K562 (cell line): Measurements from ENCODE around the gene LST1. TPM values are rescaled to one million over a fixed set of nuclear protein-coding genes. Genes with fewer than 3 reads are reported as not detected.
A peak's percentile ranks its signal among the peaks of the same experiment; 100 is the strongest.

ENCODE experiments used
- ATAC-seq: fragments of 200-7000 bp; cut with Tn5 transposase; 3 replicates; pipeline ENCODE4 v1.9.1; 2020; ENCODE audit warnings: moderate library complexity
- BruUV-seq: library from RNA; stranded (reverse); fragments of 400-500 nt; replicated peaks from 2 replicates; lab custom pipeline; 2021; lab: Mats Ljungman, UMichigan
- CTCF ChIA-PET: fragments of 300-600 bp; formaldehyde crosslinking; extraction: SDS; loops from one replicate; lab custom pipeline; 2021; ENCODE audit warnings: low intra/inter-chr PET ratio; lab: Yijun Ruan, JAX
- POLR2A ChIA-PET: fragments of 300-600, 350-650 bp; sonication (Branson Sonifier 250); formaldehyde crosslinking; extraction: SDS; loops from one replicate; lab custom pipeline; 2021; ENCODE audit warnings: antibody characterized with exemption, inconsistent platforms; lab: Yijun Ruan, JAX
- DNase-seq, 4 experiments: peaks; one replicate each; pipeline versions ENCODE4 v3.0.0 to v3.0.0-alpha.2; 2011 to 2018; ENCODE audit warnings: low spot score in 3 of 4, mixed read lengths in 3 of 4; ENCODE audit errors: extremely low read depth in 1 of 4
- FAIRE-seq: peaks from 2 replicates; lab custom pipeline; 2011; peaks lifted over from hg19 to GRCh38; lab: Jason Lieb, UNC
- H2AFZ ChIP-seq: 2 replicates; pipeline ENCODE4 v1.6.0; 2011; ENCODE audit warnings: low read depth, low read length, control low read depth, inconsistent platforms
- H3K27ac ChIP-seq: fragments of 200-600 bp; 3 replicates; pipeline ENCODE4 v1.8.0; 2011; ENCODE audit warnings: low read depth, mild to moderate bottlenecking, control low read depth, inconsistent platforms, low read length, moderate library complexity, mixed read lengths; ENCODE audit errors: extremely low read depth
- H3K27me3 ChIP-seq, 2 experiments: fragments of 300-600 bp in 1 of 2; 2 replicates in 1 of 2; 3 replicates in 1 of 2; pipeline versions ENCODE4 v1.6.0 to v1.8.0; 2011; ENCODE audit warnings: inconsistent platforms in 2 of 2, low read length in 2 of 2, mild to moderate bottlenecking in 1 of 2, mixed read lengths in 1 of 2, moderate library complexity in 1 of 2; ENCODE audit not compliant: control insufficient read depth in 2 of 2, insufficient read depth in 2 of 2
- H3K36me3 ChIP-seq: fragments of 300-600 bp; 3 replicates; pipeline ENCODE4 v1.8.0; 2011; ENCODE audit warnings: mild to moderate bottlenecking, low read length, inconsistent platforms; ENCODE audit not compliant: control insufficient read depth, insufficient read depth
- H3K4me1 ChIP-seq, 2 experiments: fragments of 200-600 bp in 1 of 2; replicated peaks in 1 of 2; 2 replicates in 1 of 2; 3 replicates in 1 of 2; pipeline versions ENCODE4 v1.5.1 to v1.8.0; 2011; ENCODE audit warnings: inconsistent platforms in 2 of 2, low read length in 2 of 2, mild to moderate bottlenecking in 1 of 2, mixed read lengths in 1 of 2, moderate library complexity in 1 of 2; ENCODE audit not compliant: control insufficient read depth in 2 of 2, insufficient read depth in 2 of 2
- H3K4me2 ChIP-seq: 2 replicates; pipeline ENCODE4 v1.6.1; 2011; ENCODE audit warnings: low read length, control low read depth, inconsistent platforms, mixed read lengths; ENCODE audit not compliant: insufficient read depth
- H3K4me3 ChIP-seq: fragments of 200-600 bp; sonication (generic), shearing (Covaris generic); 2 replicates; pipeline ENCODE4 v1.5.1; 2016; ENCODE audit warnings: control low read depth, inconsistent platforms
- H3K79me2 ChIP-seq: fragments of 200-600 bp; 3 replicates; pipeline ENCODE4 v1.8.0; 2011; ENCODE audit warnings: low read length, inconsistent platforms; ENCODE audit not compliant: control insufficient read depth, insufficient read depth
- H3K9ac ChIP-seq, 2 experiments: 2 replicates each; pipeline versions ENCODE4 v1.6.0 to v1.6.1; 2011; ENCODE audit warnings: low read depth in 2 of 2, low read length in 2 of 2, control low read depth in 1 of 2, inconsistent platforms in 1 of 2, mild to moderate bottlenecking in 1 of 2, mixed read lengths in 1 of 2; ENCODE audit not compliant: insufficient read depth in 1 of 2
- H3K9me1 ChIP-seq: one replicate; pipeline ENCODE4 v1.6.0; 2011; ENCODE audit warnings: inconsistent platforms, mild to moderate bottlenecking, low read length, moderate library complexity; ENCODE audit not compliant: control insufficient read depth, insufficient read depth
- H3K9me3 ChIP-seq: replicated peaks from 2 replicates; pipeline ENCODE4 v1.5.1; 2011; ENCODE audit warnings: low read depth, low read length, inconsistent platforms; ENCODE audit not compliant: control insufficient read depth, insufficient read depth
- H4K20me1 ChIP-seq: replicated peaks from 2 replicates; pipeline ENCODE4 v1.6.1; 2011; ENCODE audit warnings: low read length, inconsistent platforms, mixed read lengths; ENCODE audit not compliant: control insufficient read depth, insufficient read depth
- CEBPB ChIP-seq: fragments of 450-650 bp; IDR thresholded peaks from 2 replicates; pipeline ENCODE4 v1.6.1; 2016; ENCODE audit warnings: missing genetic modification characterization, missing compliant biosample characterization
- CEBPG ChIP-seq, 3 experiments: fragments of 200-800 bp in 1 of 3; sonication (Bioruptor generic) in 1 of 3; sonication (generic) in 1 of 3; formaldehyde crosslinking in 1 of 3; IDR thresholded peaks in 2 of 3; conservative IDR thresholded peaks in 1 of 3; 2 replicates each; pipeline versions ENCODE4 v1.6.1 to v1.8.0; 2016 to 2022; ENCODE audit warnings: missing compliant biosample characterization in 2 of 3, missing genetic modification characterization in 2 of 3, mild to moderate bottlenecking in 1 of 3, missing genetic modification reagents in 1 of 3
- FIP1L1 ChIP-seq: fragments of 200-400 bp; formaldehyde crosslinking; IDR thresholded peaks from 2 replicates; pipeline ENCODE4 v1.6.1; 2018; ENCODE audit warnings: mild to moderate bottlenecking, low read depth, low read length; ENCODE audit not compliant: poor library complexity, severe bottlenecking
- GTF2E2 ChIP-seq: fragments of 200-800 bp; sonication (Bioruptor generic); IDR thresholded peaks from 2 replicates; pipeline ENCODE4 v1.6.1; 2016; ENCODE audit warnings: missing genetic modification characterization, missing compliant biosample characterization
- JUND ChIP-seq, 2 experiments: IDR thresholded peaks; 2 replicates in 1 of 2; 3 replicates in 1 of 2; pipeline ENCODE4 v1.6.1; 2011; ENCODE audit warnings: borderline replicate concordance in 2 of 2, low read depth in 2 of 2, low read length in 2 of 2, improper control_type of control experiment in 1 of 2, missing biosample characterization in 1 of 2, missing genetic modification characterization in 1 of 2, missing genetic modification reagents in 1 of 2
- MTA2 ChIP-seq: fragments of 450-650 bp; IDR thresholded peaks from 2 replicates; pipeline ENCODE4 v1.6.1; 2016; ENCODE audit warnings: low read depth
- ZNF124 ChIP-seq: sonication (generic); formaldehyde crosslinking; IDR thresholded peaks from 2 replicates; pipeline ENCODE4 v1.8.1; 2022; ENCODE audit warnings: missing genetic modification reagents
- ZNF217 ChIP-seq: sonication (generic); formaldehyde crosslinking; IDR thresholded peaks from 2 replicates; pipeline ENCODE4 v1.8.0; 2022; ENCODE audit warnings: mild to moderate bottlenecking, missing genetic modification reagents
- ZNF316 ChIP-seq: fragments of 450-650 bp; IDR thresholded peaks from 2 replicates; pipeline ENCODE4 v1.6.1; 2016
- ZNF830 ChIP-seq: fragments of 250-450 bp; sonication (Bioruptor Pico); IDR thresholded peaks from 2 replicates; pipeline ENCODE4 v1.5.0; 2021; ENCODE audit warnings: mild to moderate bottlenecking
- WGBS: fragments of 100-300 bp; shearing (Covaris generic); methylation state at CpG from one replicate; pipeline ENCODE4 v1.1.6; 2016; ENCODE audit warnings: low coverage, mixed read lengths; ENCODE audit not compliant: insufficient coverage; ENCODE audit errors: missing lambda C conversion rate; 5-methylcytosine and 5-hydroxymethylcytosine counted together
- in situ Hi-C: fragments of 300-500 bp; cut with MboI; formaldehyde crosslinking; loops from 4 replicates; pipeline ENCODE4 v1.15.0; 2018; ENCODE audit warnings: inconsistent platforms, mixed read lengths
- intact Hi-C: fragments of 100-400 bp; cut with micrococcal nuclease; formaldehyde crosslinking; loops from 2 replicates; pipeline ENCODE4 v1.14.2; 2022
- polyA plus RNA-seq, 8 experiments: library from polyadenylated mRNA; depleted of rRNA in 4 of 8; stranded (reverse) in 5 of 8; unstranded in 3 of 8; fragments of >200 nt; fragmentation: Nextera tagmentation in 2 of 8; fragmentation: Illumina TruSeq in 1 of 8; extraction: Ambion mirVana in 2 of 8; extraction: Trizol in 1 of 8; gene quantifications; 2 replicates each; pipeline versions ENCODE4 v1.2.1 to v1.2.3, GENCODE V29; 2011 to 2014; ENCODE audit warnings: inconsistent platforms in 1 of 8, missing spikeins in 1 of 8
- total RNA-seq, 7 experiments: library from RNA; depleted of rRNA in 6 of 7; stranded (reverse); fragments of >200 nt in 6 of 7; fragmentation: Illumina TruSeq in 2 of 7; extraction: Trizol in 2 of 7; gene quantifications; 2 replicates each; pipeline versions ENCODE4 v1.2.1 to v1.2.3, GENCODE V29; 2011 to 2021; ENCODE audit warnings: low replicate concordance in 1 of 7
- TF ChIP-seq, protein P1 (sequence below), 2 experiments: fragments of 450-650 bp; conservative IDR thresholded peaks; 2 replicates each; pipeline ENCODE4 v1.6.1; 2017; ENCODE audit warnings: mild to moderate bottlenecking in 2 of 2, moderate library complexity in 2 of 2
- TF ChIP-seq, protein P2 (sequence below): IDR thresholded peaks from 2 replicates; pipeline ENCODE4 v1.6.1; 2016; ENCODE audit warnings: missing genetic modification characterization, missing compliant biosample characterization

Gene LST1
- total and polyA plus RNA-seq, 9 of the 15 experiments (the other 6 are each of a cell fraction or from before 2014, with no cell fraction given): 0.82 to 7.8 (median 1.7) TPM

DNA sequence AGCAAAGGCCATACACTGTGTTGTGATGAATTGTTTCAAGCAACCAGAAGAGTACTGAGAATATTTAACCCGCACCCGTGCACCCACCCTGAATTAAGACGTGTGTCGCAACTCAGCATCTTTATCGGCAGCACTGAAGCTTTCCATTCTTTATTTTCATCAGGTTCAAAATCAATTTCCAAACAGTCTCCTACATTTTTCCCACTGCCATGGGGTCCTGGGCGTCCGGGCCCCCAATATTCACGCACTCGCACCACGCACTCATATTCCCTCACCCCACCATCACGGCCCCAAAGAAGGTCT, 5.7 kb upstream of the LST1 start:
- intact Hi-C loops: loop anchor here (1.0 to 10.0 kb wide), 3 partner anchors 18 to 386 kb away; partner anchors contain the start of genes ATP6V1G2 and NFKBIL1
- ATAC-seq: no peak

DNA sequence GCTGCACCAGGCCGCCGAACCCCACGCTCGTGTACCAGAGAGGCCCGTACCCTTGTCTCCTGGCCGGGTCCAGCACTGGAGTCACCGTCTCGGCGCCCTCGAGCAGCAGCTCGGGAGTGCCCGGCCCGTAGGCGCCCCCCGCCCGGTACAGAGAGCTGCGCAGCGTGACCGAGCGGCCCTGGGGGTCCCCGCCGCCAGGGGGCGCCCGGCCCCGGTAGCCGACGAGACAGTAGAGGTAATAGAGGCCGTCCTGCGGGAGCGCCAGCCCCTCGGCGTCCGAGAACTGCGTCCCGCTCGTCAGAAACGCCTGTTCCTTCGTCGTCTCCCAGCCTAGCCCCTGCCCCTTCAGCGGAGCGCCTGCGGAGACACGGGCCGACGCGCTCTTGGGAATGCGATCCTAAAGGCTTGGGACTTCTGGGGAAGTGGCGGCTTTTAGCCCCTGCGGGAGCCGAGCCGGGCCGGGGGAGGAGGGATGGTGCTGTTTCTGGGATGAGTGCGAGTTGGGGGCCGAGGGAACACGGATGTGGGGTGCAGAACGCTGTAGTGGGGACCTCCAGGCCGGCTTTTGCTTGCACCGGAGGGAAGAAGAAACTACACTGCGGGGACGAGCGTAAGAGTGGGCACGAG, 5.2 kb upstream of the LST1 start:
- peak overlapping the region; percentile 45; the same call in 1 of the 3 replicates for H3K27ac ChIP-seq
- no peaks in the 10 kb centered on the region for H3K27me3 ChIP-seq
- H3K9me3 ChIP-seq: no peaks in the 10 kb centered on the region
- DNase-seq (peak; percentile 93 to 98 (median 97)), ATAC-seq (peak; percentile 98), FAIRE-seq (peak; percentile 76)
- BruUV-seq: no TSS peak
- CTCF ChIA-PET: interaction anchor here (0.7 to 1.3 kb wide), 4 partner anchors 16 to 34 kb away, joined by 3 to 7 read pairs (median 4); partner anchors contain the start of gene NFKBIL1
- POLR2A ChIA-PET: interaction anchor here (0.6 to 3.3 kb wide), 13 partner anchors 10 to 258 kb away, joined by 3 to 20 read pairs (median 5); partner anchors contain the start of genes DDX39B and MICB
- H4K20me1 ChIP-seq: no peaks in the 10 kb centered on the region
- H3K79me2 ChIP-seq: no peaks in the 10 kb centered on the region
- H3K36me3 ChIP-seq: no peaks in the 10 kb centered on the region
- H3K4me3 ChIP-seq: peak overlapping the region; percentile 62
- peak overlapping the region; percentile 97 for H2AFZ ChIP-seq
- H3K4me1 ChIP-seq: peaks cover 3 to 24% of the 10 kb centered on the region in 2 experiments; a peak in 4 of 5 replicates
- in situ Hi-C loops (no loop called here), intact Hi-C loops (loop anchor here (1.0 to 10.0 kb wide), 3 partner anchors 17 to 386 kb away; partner anchors contain the start of genes ATP6V1G2 and NFKBIL1)
- peak overlapping the region; percentile 91 for H3K4me2 ChIP-seq
- no peaks in the 10 kb centered on the region for H3K9me1 ChIP-seq
- WGBS: 4% methylated on average over 59 of the region's 62 CpGs
- peak overlapping the region; percentile 75 to 97 for H3K9ac ChIP-seq
- no peak for TF ChIP-seq ZNF124
- TF ChIP-seq, protein P1, sequence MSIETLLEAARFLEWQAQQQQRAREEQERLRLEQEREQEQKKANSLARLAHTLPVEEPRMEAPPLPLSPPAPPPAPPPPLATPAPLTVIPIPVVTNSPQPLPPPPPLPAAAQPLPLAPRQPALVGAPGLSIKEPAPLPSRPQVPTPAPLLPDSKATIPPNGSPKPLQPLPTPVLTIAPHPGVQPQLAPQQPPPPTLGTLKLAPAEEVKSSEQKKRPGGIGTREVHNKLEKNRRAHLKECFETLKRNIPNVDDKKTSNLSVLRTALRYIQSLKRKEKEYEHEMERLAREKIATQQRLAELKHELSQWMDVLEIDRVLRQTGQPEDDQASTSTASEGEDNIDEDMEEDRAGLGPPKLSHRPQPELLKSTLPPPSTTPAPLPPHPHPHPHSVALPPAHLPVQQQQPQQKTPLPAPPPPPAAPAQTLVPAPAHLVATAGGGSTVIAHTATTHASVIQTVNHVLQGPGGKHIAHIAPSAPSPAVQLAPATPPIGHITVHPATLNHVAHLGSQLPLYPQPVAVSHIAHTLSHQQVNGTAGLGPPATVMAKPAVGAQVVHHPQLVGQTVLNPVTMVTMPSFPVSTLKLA (conservative IDR thresholded peaks at IDR 0.05): peak in 1 of 2 experiments; percentile 72; a peak in 3 of 4 replicates
- peak; percentile 77 for TF ChIP-seq JUND (IDR thresholded peaks at IDR 0.05; ENCODE audit: borderline replicate concordance, low read depth, low read length)
- no peak for TF ChIP-seq JUND (tag; IDR thresholded peaks at IDR 0.05; ENCODE audit: borderline replicate concordance, low read depth, low read length)
- TF ChIP-seq, protein P2, sequence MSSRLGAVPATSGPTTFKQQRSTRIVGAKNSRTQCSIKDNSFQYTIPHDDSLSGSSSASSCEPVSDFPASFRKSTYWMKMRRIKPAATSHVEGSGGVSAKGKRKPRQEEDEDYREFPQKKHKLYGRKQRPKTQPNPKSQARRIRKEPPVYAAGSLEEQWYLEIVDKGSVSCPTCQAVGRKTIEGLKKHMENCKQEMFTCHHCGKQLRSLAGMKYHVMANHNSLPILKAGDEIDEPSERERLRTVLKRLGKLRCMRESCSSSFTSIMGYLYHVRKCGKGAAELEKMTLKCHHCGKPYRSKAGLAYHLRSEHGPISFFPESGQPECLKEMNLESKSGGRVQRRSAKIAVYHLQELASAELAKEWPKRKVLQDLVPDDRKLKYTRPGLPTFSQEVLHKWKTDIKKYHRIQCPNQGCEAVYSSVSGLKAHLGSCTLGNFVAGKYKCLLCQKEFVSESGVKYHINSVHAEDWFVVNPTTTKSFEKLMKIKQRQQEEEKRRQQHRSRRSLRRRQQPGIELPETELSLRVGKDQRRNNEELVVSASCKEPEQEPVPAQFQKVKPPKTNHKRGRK (tag): no peak
- no peak for TF ChIP-seq ZNF217 (CRISPR knock-in tag)
- peak; percentile 56; the same call in 1 of the 2 replicates for TF ChIP-seq GTF2E2 (tag)

More for the DNA sequence above, 5.7 kb upstream of the LST1 start:
- no peaks in the 10 kb centered on the region for H3K27me3 ChIP-seq
- BruUV-seq: TSS peak; percentile 46
- POLR2A ChIA-PET: interaction anchor here (0.6 to 3.3 kb wide), 13 partner anchors 9 to 1988 kb away, joined by 3 to 20 read pairs (median 5); partner anchors contain the start of genes DDX39B and MICB
- peak overlapping the region; percentile 75 to 97; a peak in 3 of 4 replicates for H3K9ac ChIP-seq
- H3K4me3 ChIP-seq: peak overlapping the region; percentile 62
- in situ Hi-C loops: no loop called here
- H3K4me1 ChIP-seq: peaks cover 0 to 28% of the 10 kb centered on the region in 2 experiments; a peak in 3 of 5 replicates
- FAIRE-seq (no peak), DNase-seq (no peak)
- H3K9me3 ChIP-seq: no peaks in the 10 kb centered on the region
- no peaks in the 10 kb centered on the region for H3K36me3 ChIP-seq
- 32% methylated on average over 11 of the region's 11 CpGs for WGBS
- H2AFZ ChIP-seq: peak overlapping the region; percentile 97
- no peaks in the 10 kb centered on the region for H3K9me1 ChIP-seq
- H3K79me2 ChIP-seq: no peaks in the 10 kb centered on the region
- peak overlapping the region; percentile 91 for H3K4me2 ChIP-seq
- no peaks in the 10 kb centered on the region for H4K20me1 ChIP-seq
- peak; percentile 15; the same call in 1 of the 2 replicates for TF ChIP-seq ZNF316
- TF ChIP-seq ZNF830: 0 out of 2 replicates have a peak, but pooled peaks have one; percentile 37
- TF ChIP-seq FIP1L1: no peak
- no peak for TF ChIP-seq CEBPG (CRISPR knock-in tag; IDR thresholded peaks at IDR 0.05)
- 0 out of 4 replicates have a peak, but pooled peaks have one; percentile 17 to 37 for TF ChIP-seq CEBPG (tag; conservative IDR thresholded peaks at IDR 0.05 in 1 of 2, IDR thresholded peaks at IDR 0.05 in 1 of 2)
- peak; percentile 88 for TF ChIP-seq CEBPB (tag)
- no peak for TF ChIP-seq MTA2
- no peak overlapping the region for H3K27ac ChIP-seq
- CTCF ChIA-PET: interaction anchor here (1.3 kb wide), 1 partner anchor 33 kb away, joined by 4 read pairs; the partner anchor contains the start of gene NFKBIL1
